Type B pancreatic cell (in vitro differentiated cells): ENCODE results near the gene HCAR1. TPM values are rescaled to one million over a fixed set of nuclear protein-coding genes. Genes with fewer than 3 reads are reported as not detected.

Source experiments
- DNase-seq: peaks from one replicate; pipeline ENCODE4 v3.0.0; 2021; ENCODE audit warnings: mixed read lengths; ENCODE audit not compliant: unreplicated experiment; ENCODE audit errors: extremely low spot score
- H3K27ac Mint-ChIP-seq: 2 replicates; pipeline ENCODE4 v1.8.0; 2021; ENCODE audit warnings: mild to moderate bottlenecking, mixed read lengths
- H3K27me3 Mint-ChIP-seq: 2 replicates; pipeline ENCODE4 v1.8.0; 2021; ENCODE audit warnings: mixed read lengths
- H3K36me3 Mint-ChIP-seq: 2 replicates; pipeline ENCODE4 v1.8.0; 2021; ENCODE audit warnings: mixed read lengths
- H3K4me1 Mint-ChIP-seq: one replicate; pipeline ENCODE4 v1.8.0; 2021; ENCODE audit warnings: mixed read lengths; ENCODE audit not compliant: unreplicated experiment
- H3K4me3 Mint-ChIP-seq: 2 replicates; pipeline ENCODE4 v1.8.0; 2021; ENCODE audit warnings: mild to moderate bottlenecking, mixed read lengths
- H3K9me3 Mint-ChIP-seq: 2 replicates; pipeline ENCODE4 v1.8.0; 2021; ENCODE audit warnings: mixed read lengths
- CTCF ChIP-seq: fragments of 200-600 bp; sonication (generic); conservative IDR thresholded peaks from 2 replicates; pipeline ENCODE4 v1.5.0; 2021; ENCODE audit warnings: antibody characterized with exemption, mild to moderate bottlenecking
- total RNA-seq: library from RNA; stranded (reverse); gene quantifications from 2 replicates; pipeline ENCODE4 v1.2.1, GENCODE V29; 2021; ENCODE audit warnings: low replicate concordance

The HCAR1 gene
- total RNA-seq, 1 donor from 2014 or later, result 5.0 TPM

DNA sequence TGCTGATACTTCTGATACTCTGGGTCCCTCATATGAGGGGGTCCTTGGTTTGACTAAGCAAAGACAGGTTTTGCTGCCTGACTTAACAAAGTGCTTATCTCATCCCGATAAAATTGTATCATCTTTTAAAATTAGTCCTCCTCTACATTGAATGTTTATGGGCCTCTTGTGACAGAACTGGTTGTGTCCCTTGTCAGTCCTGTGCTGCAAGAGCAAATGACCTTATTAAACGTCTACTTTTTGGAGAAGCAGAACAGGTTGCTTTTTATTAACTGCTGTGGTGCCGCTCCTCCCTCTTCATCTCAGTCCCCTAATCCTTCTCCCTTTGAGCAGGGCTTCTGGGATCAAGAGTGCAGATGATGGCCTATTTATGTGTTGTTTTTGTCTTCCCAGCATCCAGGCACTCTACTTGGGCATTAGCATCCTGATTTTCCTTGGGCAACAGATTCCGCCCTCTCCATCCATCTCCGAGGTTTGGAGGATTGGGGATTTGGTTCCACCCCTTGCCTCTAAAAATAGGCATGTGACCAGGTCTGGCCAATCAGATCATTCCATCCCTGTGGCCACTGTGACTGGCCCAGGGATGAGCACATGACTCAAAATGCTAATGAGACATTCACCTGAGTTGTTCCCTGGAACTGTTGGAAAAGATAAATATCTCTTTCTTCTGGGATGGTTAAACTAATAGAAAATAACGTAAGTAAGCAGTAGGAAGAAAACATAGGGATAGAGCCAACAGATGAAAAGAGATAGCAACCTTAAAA is 19.1 kb upstream of the HCAR1 start:
- Mint-ChIP-seq H3K27ac (peak overlapping the region; percentile 89), H3K4me1 (peaks cover 35% of the 10 kb centered on the region), H3K9me3 (peaks cover 4% of the 10 kb centered on the region), H3K27me3 (no peaks in the 10 kb centered on the region), H3K36me3 (peaks cover 11% of the 10 kb centered on the region), H3K4me3 (peak overlapping the region; percentile 85)
- no peak for TF ChIP-seq CTCF
- no peak for DNase-seq

DNA sequence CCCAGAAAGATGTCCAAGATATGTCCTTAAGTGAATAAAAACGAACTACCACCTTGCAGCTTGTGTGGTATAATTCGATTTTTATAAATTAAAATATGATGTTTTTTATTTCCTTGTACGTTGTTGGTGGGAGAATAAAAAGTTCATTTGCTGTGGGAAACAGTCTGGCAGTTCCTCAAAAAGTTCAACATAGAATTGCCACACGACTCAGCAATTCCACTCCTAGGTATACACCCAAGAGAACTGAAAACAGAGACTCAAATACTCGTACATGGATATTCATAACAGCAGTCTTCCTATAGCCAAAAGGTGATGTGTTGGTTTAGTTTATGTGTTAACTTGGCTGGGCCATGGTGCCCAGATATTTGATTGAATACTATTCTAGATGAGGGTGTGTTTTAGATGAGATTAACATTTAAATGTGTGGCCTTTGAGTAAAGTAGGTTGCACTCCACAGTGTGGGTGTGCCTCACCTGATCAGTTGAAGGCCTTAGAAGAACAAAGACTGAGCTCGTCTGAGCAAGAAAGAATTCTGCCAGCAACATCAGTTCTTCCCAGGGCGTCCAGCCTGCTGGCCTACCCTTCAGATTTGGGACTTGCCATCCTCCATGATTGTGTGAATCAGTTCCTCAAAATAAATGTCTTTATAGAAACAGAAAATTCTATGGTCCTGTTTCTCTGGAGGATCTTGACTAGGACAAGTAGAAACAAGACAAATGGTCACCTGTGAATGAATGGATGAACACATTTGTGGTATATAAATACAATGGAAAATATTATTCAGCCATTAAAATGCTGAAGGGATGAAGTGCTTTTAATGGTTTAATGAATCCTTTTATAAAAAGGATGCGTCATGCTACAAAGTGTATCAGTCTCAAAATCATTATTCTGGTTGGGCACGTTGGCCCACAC is 16.8 kb upstream of the HCAR1 start:
- Mint-ChIP-seq H3K36me3 (no peaks in the 10 kb centered on the region), H3K27me3 (no peaks in the 10 kb centered on the region), H3K4me3 (no peak overlapping the region), H3K9me3 (peaks cover 4% of the 10 kb centered on the region), H3K4me1 (peaks cover 23% of the 10 kb centered on the region), H3K27ac (no peak overlapping the region)
- no peak for TF ChIP-seq CTCF
- DNase-seq, result no peak

GRCh38 chr12:122743895-122744525 is 13.4 kb upstream of the HCAR1 start:
- no peaks in the 10 kb centered on the region for H3K4me1 Mint-ChIP-seq
- no peak for TF ChIP-seq CTCF
- H3K4me3 Mint-ChIP-seq, result no peak overlapping the region
- DNase-seq, result no peak
- H3K9me3 Mint-ChIP-seq, result no peaks in the 10 kb centered on the region
- H3K27me3 Mint-ChIP-seq, result no peaks in the 10 kb centered on the region
- no peaks in the 10 kb centered on the region for H3K36me3 Mint-ChIP-seq
- H3K27ac Mint-ChIP-seq, result no peak overlapping the region

GRCh38 chr12:122740351-122740750 is 9.7 kb upstream of the HCAR1 start:
- DNase-seq, result no peak
- no peaks in the 10 kb centered on the region for H3K9me3 Mint-ChIP-seq
- no peaks in the 10 kb centered on the region for H3K36me3 Mint-ChIP-seq
- no peaks in the 10 kb centered on the region for H3K4me1 Mint-ChIP-seq
- no peaks in the 10 kb centered on the region for H3K27me3 Mint-ChIP-seq
- TF ChIP-seq CTCF, result no peak
- H3K4me3 Mint-ChIP-seq, result no peak overlapping the region
- no peak overlapping the region for H3K27ac Mint-ChIP-seq

GRCh38 chr12:122738571-122738970 is 7.9 kb upstream of the HCAR1 start:
- Mint-ChIP-seq H3K9me3 (no peaks in the 10 kb centered on the region), H3K36me3 (no peaks in the 10 kb centered on the region), H3K27me3 (no peaks in the 10 kb centered on the region), H3K27ac (no peak overlapping the region), H3K4me3 (no peak overlapping the region), H3K4me1 (no peaks in the 10 kb centered on the region)
- DNase-seq, result no peak
- no peak for TF ChIP-seq CTCF
